Effector CD8-positive, alpha-beta T cell (primary cell): ENCODE measurements around the gene ZBTB3.
"Not testable (repeated sequence)": the region's sequence is repeated elsewhere in the genome, so short reads cannot be mapped to it uniquely, and the experiment has no call there.

Experiments used
- DNase-seq: peaks from one replicate; lab custom pipeline; 2025; lab: John Stamatoyannopoulos, UW
- total RNA-seq, 4 experiments: gene quantifications; one replicate each; lab custom pipeline; 2026; lab: John Stamatoyannopoulos, UW

The ZBTB3 gene
- total RNA-seq, result 11.6 to 35.3 (median 20.2) reads per million in 4 experiments

GRCh38 chr11:62753736-62754603 is at the start of gene ZBTB3:
TSS of gene ZBTB3 (minus strand) at chr11:62754160. CDS start at chr11:62753664, 496 bp downstream.
- DNase-seq, result peak; percentile 91

- no peak for DNase-seq
Observed at GRCh38 chr11:62801071-62801470, 47.1 kb upstream of the ZBTB3 start.

- DNase-seq, result no peak
Observed at GRCh38 chr11:62799486-62799885, 45.5 kb upstream of the ZBTB3 start.

GRCh38 chr11:62796281-62796680 is 42.3 kb upstream of the ZBTB3 start:
- DNase-seq, result no peak

- no peak for DNase-seq
Observed at GRCh38 chr11:62794201-62794775, 40.3 kb upstream of the ZBTB3 start.

GRCh38 chr11:62792202-62792575 is 38.2 kb upstream of the ZBTB3 start:
- DNase-seq, result peak; percentile 37

GRCh38 chr11:62791501-62792201 is 37.7 kb upstream of the ZBTB3 start, which contains the start of gene TMEM223:
TSS of gene TMEM223 (minus strand) at chr11:62792006. CDS start at chr11:62791994, 12 bp downstream.
- peak; percentile 85 for DNase-seq

GRCh38 chr11:62789576-62789975 is 35.6 kb upstream of the ZBTB3 start:
- no peak for DNase-seq

GRCh38 chr11:62788991-62789390 is 35.0 kb upstream of the ZBTB3 start:
- no peak for DNase-seq

GRCh38 chr11:62787005-62787759 is 33.2 kb upstream of the ZBTB3 start, which contains the start of gene TMEM179B:
TSS of gene TMEM179B (plus strand) at chr11:62787402. CDS start at chr11:62787432, 30 bp downstream.
- DNase-seq, result peak; percentile 95

- peak; percentile 78 for DNase-seq
Observed at GRCh38 chr11:62786318-62787004, 32.5 kb upstream of the ZBTB3 start.

GRCh38 chr11:62782753-62783152 is 28.8 kb upstream of the ZBTB3 start:
- no peak for DNase-seq

GRCh38 chr11:62778441-62778840 is 24.5 kb upstream of the ZBTB3 start:
- DNase-seq, result no peak

- no peak for DNase-seq
Observed at GRCh38 chr11:62777389-62777788, 23.4 kb upstream of the ZBTB3 start.

- no peak for DNase-seq
Observed at GRCh38 chr11:62775646-62776045, 21.7 kb upstream of the ZBTB3 start.

GRCh38 chr11:62774407-62774806 is 20.4 kb upstream of the ZBTB3 start:
- DNase-seq, result no peak

GRCh38 chr11:62771144-62772021 is 17.4 kb upstream of the ZBTB3 start, which contains the start of gene TAF6L:
TSS of gene TAF6L (plus strand) at chr11:62771396. CDS start at chr11:62775784, 4,388 bp downstream.
- peak; percentile 89 for DNase-seq

- no peak for DNase-seq
Observed at GRCh38 chr11:62770778-62771143, 16.8 kb upstream of the ZBTB3 start.

- DNase-seq, result not testable (repeated sequence)
Observed at GRCh38 chr11:62760867-62761227, 6.9 kb upstream of the ZBTB3 start.
